Right lobe of liver (tissue), 6 donors: ENCODE measurements around the gene ZIC4. TPM values are rescaled to one million over a fixed set of nuclear protein-coding genes. Genes with fewer than 3 reads are reported as not detected.

Source experiments
- ATAC-seq, 4 donors: fragments of 200-7000 bp; cut with Tn5 transposase; one replicate each; pipeline ENCODE4 v1.9.1; 2020; ENCODE audit warnings: mild to moderate bottlenecking in 4 of 4, moderate library complexity in 4 of 4
- DNase-seq, 3 donors: peaks; one replicate each; pipeline ENCODE4 v3.0.0-alpha.2; 2020
- H3K27ac ChIP-seq, 3 donors: fragments of 200-600 bp; one replicate each; pipeline ENCODE4 v1.8.0; 2022
- H3K27me3 ChIP-seq, 2 donors: fragments of 200-600 bp; one replicate each; pipeline ENCODE4 v1.8.0; 2022
- H3K36me3 ChIP-seq, 4 donors: fragments of 200-600 bp; sonication (generic) in 1 of 4; one replicate each; pipeline versions ENCODE4 v1.5.1 to v1.8.0; 2017 to 2022; ENCODE audit warnings: control low read depth in 1 of 4
- H3K4me1 ChIP-seq, 4 donors: fragments of 200-600 bp; sonication (generic) in 1 of 4; one replicate each; pipeline versions ENCODE4 v1.5.1 to v1.8.0; 2017 to 2022; ENCODE audit warnings: control low read depth in 1 of 4
- H3K4me3 ChIP-seq, 3 donors: fragments of 200-600 bp; one replicate each; pipeline ENCODE4 v1.8.0; 2022
- H3K9me3 ChIP-seq, 4 donors: fragments of 200-600 bp; sonication (generic) in 1 of 4; one replicate each; pipeline versions ENCODE4 v1.5.1 to v1.8.0; 2017 to 2022; ENCODE audit warnings: control low read depth in 1 of 4
- POLR2A ChIP-seq: fragments of 450-650 bp; IDR thresholded peaks from one replicate; pipeline ENCODE4 v1.6.1; 2017; ENCODE audit warnings: antibody characterized with exemption, mild to moderate bottlenecking
- WGBS: methylation state at CpG from one replicate; pipeline ENCODE4 v1.1.6; 2018; ENCODE audit warnings: low coverage, low lambda C conversion rate; ENCODE audit not compliant: insufficient coverage; ENCODE audit errors: missing lambda C conversion rate; 5-methylcytosine and 5-hydroxymethylcytosine counted together
- intact Hi-C, 2 donors: fragments of 100-400 bp; cut with DNase I; formaldehyde crosslinking; loops; one replicate each; pipeline versions ENCODE4 v1.11.2 to v1.14.1; 2022
- total RNA-seq, 6 experiments: library from RNA; depleted of rRNA in 2 of 6; stranded (reverse); fragments of >200 nt in 2 of 6; fragmentation: NEBNext Ultra II Directional in 3 of 6; extraction: Animal tissue kit (Norgen Biotek cat#: 25700) in 3 of 6; gene quantifications; one replicate each; pipeline versions ENCODE4 v1.1.0 to v1.2.4, GENCODE V29; 2016 to 2023
- TF ChIP-seq, protein P1 (sequence below), 4 donors: fragments of 200-600 bp in 3 of 4; fragments of 450-650 bp in 1 of 4; IDR thresholded peaks; one replicate each; pipeline versions ENCODE4 v1.5.1 to v1.8.0; 2016 to 2022; ENCODE audit warnings: antibody characterized with exemption in 4 of 4, mild to moderate bottlenecking in 2 of 4
- donor health status: DM: no; HTN: yes; CAD: no.
- donor health status: DM: no; HTN: no; CAD: no.
- donor health status: DM: no; HTN: no; CAD: no.
- donor health status: DM: no; HTN: yes; CAD: no.
- donor health status: DM: no; HTN: yes; CAD: no.

ZIC4 gene
- total RNA-seq, 6 experiments from 2014 or later, result 0.04 to 0.28 (median 0.12) TPM; not detected in 3

DNA sequence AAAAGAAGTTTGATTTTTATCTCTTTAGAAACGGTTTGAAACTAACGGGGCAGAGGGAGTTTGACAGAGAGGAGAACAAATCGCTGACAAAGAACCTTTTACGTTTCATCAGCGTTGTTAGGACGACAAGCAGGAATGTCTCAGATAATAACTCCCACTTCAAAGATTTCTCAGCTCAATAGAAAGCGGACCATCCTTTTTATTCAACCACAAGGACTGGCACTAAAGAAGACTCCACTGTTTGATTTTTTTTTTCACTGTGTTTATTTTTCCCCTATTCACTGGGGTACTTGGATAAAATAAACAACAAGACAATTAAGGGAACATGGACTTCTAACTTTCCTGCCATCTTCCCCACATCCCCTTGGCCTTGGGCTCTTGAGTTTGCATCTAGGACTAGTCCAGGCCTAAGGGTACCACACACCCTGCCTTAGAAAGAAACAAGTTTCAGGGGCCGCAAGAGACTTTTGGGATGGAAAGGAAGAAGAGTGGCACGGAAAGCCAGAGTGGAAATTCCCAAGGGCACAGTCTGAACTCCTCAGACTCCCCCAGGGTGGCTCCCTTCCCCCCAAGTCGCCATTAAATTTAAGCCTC, 19.0 kb downstream of the ZIC4 start:
- ATAC-seq (no peak), DNase-seq (no peak)
- Histone ChIP-seq H3K27me3 (peaks cover 26 to 63% of the 10 kb centered on the region in 2 donors), H3K4me3 (no peak overlapping the region), H3K36me3 (no peaks in the 10 kb centered on the region), H3K9me3 (no peaks in the 10 kb centered on the region), H3K27ac (no peak overlapping the region), H3K4me1 (peaks cover 0 to 5% (median 0%) of the 10 kb centered on the region in 4 donors)
- intact Hi-C loops, result no loop called here
- 9% methylated on average over 10 of the region's 10 CpGs for WGBS
- TF ChIP-seq, protein P1, sequence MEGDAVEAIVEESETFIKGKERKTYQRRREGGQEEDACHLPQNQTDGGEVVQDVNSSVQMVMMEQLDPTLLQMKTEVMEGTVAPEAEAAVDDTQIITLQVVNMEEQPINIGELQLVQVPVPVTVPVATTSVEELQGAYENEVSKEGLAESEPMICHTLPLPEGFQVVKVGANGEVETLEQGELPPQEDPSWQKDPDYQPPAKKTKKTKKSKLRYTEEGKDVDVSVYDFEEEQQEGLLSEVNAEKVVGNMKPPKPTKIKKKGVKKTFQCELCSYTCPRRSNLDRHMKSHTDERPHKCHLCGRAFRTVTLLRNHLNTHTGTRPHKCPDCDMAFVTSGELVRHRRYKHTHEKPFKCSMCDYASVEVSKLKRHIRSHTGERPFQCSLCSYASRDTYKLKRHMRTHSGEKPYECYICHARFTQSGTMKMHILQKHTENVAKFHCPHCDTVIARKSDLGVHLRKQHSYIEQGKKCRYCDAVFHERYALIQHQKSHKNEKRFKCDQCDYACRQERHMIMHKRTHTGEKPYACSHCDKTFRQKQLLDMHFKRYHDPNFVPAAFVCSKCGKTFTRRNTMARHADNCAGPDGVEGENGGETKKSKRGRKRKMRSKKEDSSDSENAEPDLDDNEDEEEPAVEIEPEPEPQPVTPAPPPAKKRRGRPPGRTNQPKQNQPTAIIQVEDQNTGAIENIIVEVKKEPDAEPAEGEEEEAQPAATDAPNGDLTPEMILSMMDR (IDR thresholded peaks at IDR 0.05), result no peak
- TF ChIP-seq POLR2A, result no peak

DNA sequence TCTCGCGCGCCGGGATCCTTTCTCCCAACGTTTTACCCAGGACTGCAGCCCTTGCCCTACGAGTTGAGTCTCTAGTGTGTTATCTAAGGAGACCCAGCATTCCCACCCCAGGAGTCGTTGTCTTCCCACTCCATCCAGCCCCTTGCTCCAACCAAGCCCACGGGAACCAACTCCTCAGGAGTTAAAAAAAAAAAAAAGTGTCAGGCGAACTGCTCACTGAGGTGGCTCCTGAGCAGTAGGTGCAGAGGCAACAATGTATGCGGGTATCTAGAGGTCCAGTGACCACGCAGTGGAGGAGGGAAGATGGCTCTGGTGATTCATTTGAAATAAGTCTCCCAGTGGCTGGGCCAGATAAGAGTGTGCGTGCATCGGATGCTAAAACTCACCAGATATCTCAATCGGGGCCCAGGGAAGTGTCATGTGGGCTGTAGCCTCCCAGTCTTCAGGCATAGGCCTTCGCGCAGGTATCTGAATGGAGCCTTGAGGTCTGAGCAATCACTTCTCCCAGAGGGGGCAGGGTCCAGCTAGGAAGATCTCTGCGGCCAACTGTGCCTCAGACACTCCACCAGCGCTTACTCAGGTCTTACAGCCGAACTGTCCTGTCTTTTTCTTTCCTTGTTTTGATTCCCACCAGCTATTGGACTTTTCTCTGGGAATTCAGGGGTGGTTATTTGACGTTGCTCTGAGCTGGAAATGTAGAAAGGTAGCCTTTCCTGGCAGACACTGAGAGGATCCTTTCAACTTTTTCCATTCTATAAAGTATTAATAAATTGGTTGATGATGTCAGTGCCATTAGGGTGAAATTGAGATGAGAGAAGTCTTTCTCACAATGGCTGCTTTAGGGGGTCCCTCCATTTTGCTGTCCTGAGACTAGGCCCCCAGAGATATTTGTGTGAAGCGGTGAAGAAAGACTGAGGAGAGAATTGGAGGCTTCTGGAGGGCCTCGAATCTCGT, 21.0 kb downstream of the ZIC4 start:
- ATAC-seq (no peak), DNase-seq (no peak)
- peaks cover 26 to 74% of the 10 kb centered on the region in 2 donors for H3K27me3 ChIP-seq
- 12% methylated on average over 20 of the region's 23 CpGs for WGBS
- TF ChIP-seq, protein P1 (IDR thresholded peaks at IDR 0.05), result no peak
- TF ChIP-seq POLR2A, result no peak
- no peaks in the 10 kb centered on the region for H3K4me1 ChIP-seq
- H3K27ac ChIP-seq, result no peak overlapping the region
- intact Hi-C loops, result no loop called here
- H3K9me3 ChIP-seq, result no peaks in the 10 kb centered on the region
- no peaks in the 10 kb centered on the region for H3K36me3 ChIP-seq
- no peak overlapping the region for H3K4me3 ChIP-seq

DNA sequence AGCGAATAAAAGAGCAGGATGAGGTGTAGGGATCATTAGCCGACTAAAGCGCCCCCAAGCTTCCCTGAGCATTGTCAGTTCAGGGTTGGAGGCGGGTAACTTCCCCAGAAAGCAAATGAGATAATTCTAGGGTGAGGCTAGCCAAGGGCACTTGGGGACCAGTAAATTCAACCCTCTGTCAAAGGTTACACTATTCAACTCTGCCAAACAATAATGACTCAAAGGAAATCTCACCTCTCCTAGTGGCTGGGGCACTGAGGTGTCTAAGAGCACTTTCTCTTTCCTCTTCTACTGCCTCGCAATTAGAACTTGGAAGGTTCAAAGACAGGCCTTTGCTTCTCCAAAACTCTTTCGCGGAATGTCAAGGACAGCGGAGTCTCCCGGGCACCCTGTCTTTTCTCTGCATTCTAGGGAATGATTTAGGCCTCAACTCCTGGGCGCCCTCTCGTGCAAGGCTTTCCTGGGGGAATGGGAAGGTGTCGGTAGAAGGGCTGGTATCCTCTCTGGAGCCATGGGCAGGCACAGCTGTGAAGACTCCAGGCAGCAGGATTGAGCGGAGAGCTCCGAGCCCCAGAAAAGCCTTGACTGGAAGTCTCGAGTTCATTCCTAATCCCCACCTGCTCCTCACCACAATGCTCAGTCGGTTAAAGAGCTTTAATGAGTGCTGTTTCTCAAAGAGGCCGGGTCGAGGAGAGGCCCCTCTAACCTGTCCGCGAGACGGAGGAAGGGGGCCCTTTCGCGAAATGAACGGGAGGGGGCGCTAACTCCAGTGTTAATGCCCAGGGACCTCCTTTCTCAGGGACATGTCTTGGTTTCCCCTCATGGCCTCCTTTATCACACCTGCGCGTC, 21.9 kb downstream of the ZIC4 start:
- Histone ChIP-seq H3K4me1 (no peaks in the 10 kb centered on the region), H3K36me3 (no peaks in the 10 kb centered on the region), H3K27me3 (peaks cover 25 to 76% of the 10 kb centered on the region in 2 donors), H3K27ac (no peak overlapping the region), H3K9me3 (no peaks in the 10 kb centered on the region), H3K4me3 (no peak overlapping the region)
- 7% methylated on average over 19 of the region's 27 CpGs for WGBS
- DNase-seq, result no peak
- TF ChIP-seq POLR2A, result no peak
- TF ChIP-seq, protein P1 (IDR thresholded peaks at IDR 0.05), result peak in 2 of 4 donors; percentile 6 to 23
- peak in 1 of 4 donors; percentile 26 for ATAC-seq
- intact Hi-C loops, result no loop called here

DNA sequence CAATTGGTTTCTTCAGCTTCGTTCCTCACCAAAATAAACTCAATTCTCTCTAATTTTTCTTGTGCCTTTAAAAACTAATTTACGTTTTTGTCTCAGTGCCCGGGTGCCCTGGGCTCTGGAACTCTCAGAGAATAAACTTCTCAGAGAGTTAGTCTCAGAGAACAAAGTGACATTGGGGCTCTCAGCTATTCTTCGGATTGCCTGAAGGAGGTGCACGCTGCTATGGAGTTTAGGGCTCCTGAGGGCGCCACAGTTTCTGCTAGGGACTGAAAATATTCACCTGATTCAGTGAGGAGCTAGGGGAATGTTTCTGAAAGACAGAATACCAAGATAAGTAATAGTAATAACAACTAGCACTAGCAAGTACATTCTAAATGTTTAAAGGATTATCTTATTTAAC, 22.7 kb downstream of the ZIC4 start:
- peak in 3 of 4 donors; percentile 67 to 72 (median 71) for ATAC-seq
- 2% methylated on average over 6 of the region's 6 CpGs for WGBS
- peaks cover 18 to 76% of the 10 kb centered on the region in 2 donors for H3K27me3 ChIP-seq

More for the DNA sequence above, 22.7 kb downstream of the ZIC4 start:
- intact Hi-C loops, result no loop called here
- Histone ChIP-seq H3K36me3 (no peaks in the 10 kb centered on the region), H3K27ac (no peak overlapping the region), H3K4me1 (no peaks in the 10 kb centered on the region), H3K9me3 (no peaks in the 10 kb centered on the region), H3K4me3 (no peak overlapping the region)
- DNase-seq, result no peak
- TF ChIP-seq, protein P1 (IDR thresholded peaks at IDR 0.05), result peak; percentile 8 to 41 (median 24)
- TF ChIP-seq POLR2A, result no peak
